HCT116 (cell line): Measurements from ENCODE around the gene NENF. TPM values are rescaled to one million over a fixed set of nuclear protein-coding genes. Genes with fewer than 3 reads are reported as not detected.

Experiments used
- ATAC-seq: fragments of 200-7000 bp; cut with Tn5 transposase; 2 replicates; pipeline ENCODE4 v1.9.1; 2020; ENCODE audit warnings: mild to moderate bottlenecking, moderate library complexity
- BruUV-seq: library from RNA; stranded (reverse); fragments of 400-500 nt; replicated peaks from 2 replicates; lab custom pipeline; 2021; lab: Mats Ljungman, UMichigan
- CTCF ChIA-PET: fragments of 300-600 bp; sonication (Branson Sonifier 250); formaldehyde crosslinking; loops from one replicate; lab custom pipeline; 2021; ENCODE audit warnings: antibody characterized with exemption; lab: Charles Lee
- POLR2A ChIA-PET: fragments of 300-600, 350-600 bp; sonication (Branson Sonifier 250); formaldehyde crosslinking; loops from one replicate; lab custom pipeline; 2021; ENCODE audit warnings: antibody characterized with exemption; lab: Charles Lee
- RAD21 ChIA-PET, 2 experiments: fragments of 300-600 bp; sonication (Branson Sonifier 250); formaldehyde crosslinking; loops; one replicate each; lab custom pipeline; 2023; ENCODE audit warnings: low total read pairs in 2 of 2; ENCODE audit not compliant: uncharacterized antibody in 2 of 2, unreplicated experiment in 2 of 2, low non-redundant PET in 1 of 2; lab: Charles Lee
- DNase-seq: peaks from one replicate; pipeline ENCODE4 v3.0.0-alpha.2; 2010; ENCODE audit warnings: low read depth, low spot score
- H2AFZ ChIP-seq: fragments of 200-600 bp; shearing (Covaris generic), sonication (generic); 2 replicates; pipeline ENCODE4 v1.6.1; 2017; ENCODE audit warnings: low read depth, mixed run types, mixed read lengths, antibody characterized with exemption, low read length; ENCODE audit not compliant: poor library complexity, severe bottlenecking
- H3K27ac ChIP-seq: 2 replicates; pipeline ENCODE4 v1.5.1; 2012; ENCODE audit warnings: low read depth, low read length
- H3K27me3 ChIP-seq: fragments of 200-600 bp; sonication (generic); 2 replicates; pipeline ENCODE4 v1.6.1; 2016; ENCODE audit warnings: mixed run types, low read length, mixed read lengths; ENCODE audit not compliant: insufficient read depth
- H3K36me3 ChIP-seq, 2 experiments: fragments of 200-500 bp in 1 of 2; fragments of 200-600 bp in 1 of 2; sonication (Bioruptor generic) in 1 of 2; sonication (generic) in 1 of 2; 2 replicates each; pipeline versions ENCODE4 v1.5.1 to v1.6.1; 2014 to 2016; ENCODE audit warnings: low read length in 2 of 2, inconsistent platforms in 1 of 2, mixed read lengths in 1 of 2, mixed run types in 1 of 2; ENCODE audit not compliant: insufficient read depth in 2 of 2, control insufficient read depth in 1 of 2
- H3K4me1 ChIP-seq, 2 experiments: fragments of 200-600 bp in 1 of 2; sonication (generic) in 1 of 2; 2 replicates each; pipeline versions ENCODE4 v1.5.1 to v1.6.1; 2012 to 2017; ENCODE audit warnings: low read length in 2 of 2, inconsistent platforms in 1 of 2, mild to moderate bottlenecking in 1 of 2, mixed read lengths in 1 of 2, mixed run types in 1 of 2, moderate library complexity in 1 of 2; ENCODE audit not compliant: insufficient read depth in 2 of 2, control insufficient read depth in 1 of 2
- H3K4me2 ChIP-seq: fragments of 200-600 bp; sonication (generic); 2 replicates; pipeline ENCODE4 v1.6.1; 2017; ENCODE audit warnings: mixed run types, low read length, mixed read lengths
- H3K4me3 ChIP-seq, 2 experiments: fragments of 200-600 bp in 1 of 2; sonication (generic) in 1 of 2; replicated peaks in 1 of 2; 2 replicates each; pipeline ENCODE4 v1.5.1; 2011 to 2016; ENCODE audit warnings: low read length in 2 of 2, control low read depth in 1 of 2, low read depth in 1 of 2, mild to moderate bottlenecking in 1 of 2, mixed read lengths in 1 of 2, mixed run types in 1 of 2
- H3K79me2 ChIP-seq: fragments of 200-600 bp; sonication (generic); 2 replicates; pipeline ENCODE4 v1.6.1; 2017; ENCODE audit warnings: mild to moderate bottlenecking, mixed run types, low read length, moderate library complexity, mixed read lengths; ENCODE audit not compliant: insufficient read depth
- H3K9ac ChIP-seq: fragments of 200-600 bp; sonication (generic); 2 replicates; pipeline ENCODE4 v1.6.1; 2016; ENCODE audit warnings: low read length, mixed read lengths
- H3K9me2 ChIP-seq: fragments of 200-600 bp; sonication (generic), shearing (Covaris generic); 2 replicates; pipeline ENCODE4 v1.6.1; 2017; ENCODE audit warnings: mixed run types, mild to moderate bottlenecking, moderate library complexity; ENCODE audit not compliant: insufficient read depth
- H3K9me3 ChIP-seq, 2 experiments: fragments of 200-500 bp in 1 of 2; fragments of 200-600 bp in 1 of 2; sonication (Bioruptor generic) in 1 of 2; sonication (generic) in 1 of 2; 2 replicates each; pipeline ENCODE4 v1.6.1; 2014 to 2017; ENCODE audit warnings: low read length in 2 of 2, mixed read lengths in 2 of 2, inconsistent platforms in 1 of 2, low read depth in 1 of 2, mild to moderate bottlenecking in 1 of 2, mixed run types in 1 of 2, moderate library complexity in 1 of 2; ENCODE audit not compliant: control insufficient read depth in 1 of 2, insufficient read depth in 1 of 2
- H4K20me1 ChIP-seq: fragments of 200-600 bp; sonication (generic), shearing (Covaris generic); 2 replicates; pipeline ENCODE4 v1.6.1; 2017; ENCODE audit warnings: mixed run types, mild to moderate bottlenecking, moderate library complexity; ENCODE audit not compliant: insufficient read depth
- CBX3 ChIP-seq: IDR thresholded peaks from 2 replicates; pipeline ENCODE4 v1.6.1; 2012; ENCODE audit warnings: low read depth
- ELF1 ChIP-seq: IDR thresholded peaks from 2 replicates; pipeline ENCODE4 v1.6.1; 2012; ENCODE audit warnings: low read depth, borderline replicate concordance
- EZH2 ChIP-seq: fragments of 200-600 bp; sonication (generic); IDR thresholded peaks from 2 replicates; pipeline ENCODE4 v1.6.1; 2017; ENCODE audit warnings: antibody characterized with exemption, mixed run types
- EZH2phosphoT487 ChIP-seq: fragments of 200-600 bp; IDR thresholded peaks from 2 replicates; pipeline ENCODE4 v1.6.1; 2018; ENCODE audit warnings: antibody characterized with exemption, borderline replicate concordance
- FOSL1 ChIP-seq: IDR thresholded peaks from 2 replicates; pipeline ENCODE4 v1.6.1; 2012; ENCODE audit warnings: low read depth
- JUND ChIP-seq: IDR thresholded peaks from 2 replicates; pipeline ENCODE4 v1.6.1; 2012
- POLR2A ChIP-seq: IDR thresholded peaks from 2 replicates; pipeline ENCODE4 v1.7.0; 2011; ENCODE audit warnings: borderline replicate concordance; ENCODE audit not compliant: insufficient read depth, insufficient read length; ENCODE audit errors: extremely low read depth
- POLR2AphosphoS5 ChIP-seq: IDR thresholded peaks from 2 replicates; pipeline ENCODE4 v1.6.1; 2011; ENCODE audit warnings: mild to moderate bottlenecking, low read depth, low read length, moderate library complexity
- SIN3A ChIP-seq: IDR thresholded peaks from 2 replicates; pipeline ENCODE4 v1.6.1; 2012; ENCODE audit warnings: low read depth
- SP1 ChIP-seq: IDR thresholded peaks from 2 replicates; pipeline ENCODE4 v1.6.1; 2012; ENCODE audit warnings: low read depth
- SRF ChIP-seq: IDR thresholded peaks from 2 replicates; pipeline ENCODE4 v1.6.1; 2012; ENCODE audit warnings: low read depth
- YY1 ChIP-seq: IDR thresholded peaks from 2 replicates; pipeline ENCODE4 v1.6.1; 2011; ENCODE audit warnings: low read length, low read depth, moderate library complexity, mild to moderate bottlenecking; ENCODE audit not compliant: insufficient replicate concordance; ENCODE audit errors: extremely low read depth
- intact Hi-C: fragments of 100-400 bp; cut with micrococcal nuclease; formaldehyde crosslinking; loops from 2 replicates; pipeline ENCODE4 v1.10.0; 2022
- total RNA-seq: library from RNA; stranded (reverse); gene quantifications from one replicate; pipeline ENCODE4 v1.2.1, GENCODE V29; 2021; ENCODE audit not compliant: unreplicated experiment
- TF ChIP-seq, protein P1 (sequence below): IDR thresholded peaks from 2 replicates; pipeline ENCODE4 v1.6.1; 2012
- TF ChIP-seq, protein P2 (sequence below): IDR thresholded peaks from 2 replicates; pipeline ENCODE4 v1.6.1; 2011; ENCODE audit warnings: mild to moderate bottlenecking, low read length, moderate library complexity; ENCODE audit not compliant: insufficient replicate concordance; ENCODE audit errors: extremely low read depth
- TF ChIP-seq, protein P3 (sequence below): IDR thresholded peaks from 2 replicates; pipeline ENCODE4 v1.6.1; 2012; ENCODE audit warnings: low read depth

The NENF gene
- total RNA-seq, 1 experiment from 2014 or later, result 78.4 TPM

DNA sequence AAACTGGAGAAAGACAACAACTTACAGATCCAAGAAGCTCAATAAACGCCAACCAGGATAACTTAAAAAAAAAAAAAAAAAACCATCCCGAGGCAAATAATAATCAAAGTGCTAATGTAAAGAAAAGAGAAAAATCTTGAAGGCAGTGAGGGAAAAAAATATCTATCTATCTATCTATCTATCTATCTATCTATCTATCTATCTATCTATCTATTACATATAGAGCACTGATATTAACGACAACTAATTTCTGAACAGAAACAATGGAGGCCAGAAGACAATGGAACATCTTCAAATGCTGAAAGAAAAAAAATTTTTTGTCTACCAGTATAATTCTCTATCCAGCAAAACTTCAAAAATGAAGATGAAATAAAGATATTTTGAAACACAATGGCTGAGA lies 36.1 kb upstream of the NENF start:
- ATAC-seq (no peak), DNase-seq (no peak)
- TF ChIP-seq POLR2A, result no peak
- peak; percentile 68 for TF ChIP-seq CBX3
- no peak for TF ChIP-seq SIN3A
- no peak for TF ChIP-seq SP1
- TF ChIP-seq JUND, result no peak
- TF ChIP-seq, protein P1, sequence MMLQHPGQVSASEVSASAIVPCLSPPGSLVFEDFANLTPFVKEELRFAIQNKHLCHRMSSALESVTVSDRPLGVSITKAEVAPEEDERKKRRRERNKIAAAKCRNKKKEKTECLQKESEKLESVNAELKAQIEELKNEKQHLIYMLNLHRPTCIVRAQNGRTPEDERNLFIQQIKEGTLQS, result no peak
- TF ChIP-seq YY1, result no peak
- peaks cover 24% of the 10 kb centered on the region for H3K79me2 ChIP-seq
- peaks cover 7 to 15% of the 10 kb centered on the region in 2 experiments for H3K9me3 ChIP-seq
- ChIA-PET CTCF (no interaction called here), POLR2A (no interaction called here), RAD21 (no interaction called here)
- intact Hi-C loops, result no loop called here
- no peaks in the 10 kb centered on the region for H3K9me2 ChIP-seq
- no peak overlapping the region for H3K9ac ChIP-seq
- BruUV-seq, result no TSS peak
- no peaks in the 10 kb centered on the region for H3K27me3 ChIP-seq
- H3K36me3 ChIP-seq, result peaks cover 0 to 25% of the 10 kb centered on the region in 2 experiments; a peak in 2 of 4 replicates
- H3K4me1 ChIP-seq, result peaks cover 0 to under 1% of the 10 kb centered on the region in 2 experiments; a peak in 1 of 4 replicates
- no peak overlapping the region for H3K27ac ChIP-seq
- no peak overlapping the region for H3K4me2 ChIP-seq
- no peaks in the 10 kb centered on the region for H4K20me1 ChIP-seq
- H3K4me3 ChIP-seq, result no peak overlapping the region
- H2AFZ ChIP-seq, result no peak overlapping the region

DNA sequence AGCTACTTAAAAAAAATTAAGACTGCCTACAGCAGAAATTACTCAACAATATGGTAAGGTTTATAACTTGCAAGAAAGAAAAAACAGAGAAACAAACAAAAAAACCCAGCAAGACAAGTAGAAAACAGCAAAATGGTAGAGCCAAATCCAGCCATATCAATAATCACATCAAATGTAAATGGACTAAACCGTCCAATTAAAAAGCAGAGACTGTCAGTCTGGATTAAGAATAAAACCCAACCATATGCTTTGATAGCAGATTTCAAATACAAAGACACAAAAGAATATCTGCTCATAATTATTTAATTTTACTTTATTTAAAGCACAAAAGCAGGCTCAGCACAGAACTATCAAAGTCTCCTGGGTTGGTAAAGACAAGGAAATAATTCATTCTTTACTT lies 35.5 kb upstream of the NENF start:
- no peak overlapping the region for H3K4me3 ChIP-seq
- H3K9me2 ChIP-seq, result no peaks in the 10 kb centered on the region
- no peak overlapping the region for H3K9ac ChIP-seq
- H3K27me3 ChIP-seq, result no peaks in the 10 kb centered on the region
- CTCF ChIA-PET, result no interaction called here
- H3K4me1 ChIP-seq, result peaks cover 0 to 5% of the 10 kb centered on the region in 2 experiments; a peak in 2 of 4 replicates
- H3K4me2 ChIP-seq, result no peak overlapping the region
- DNase-seq (no peak), ATAC-seq (no peak)
- H3K36me3 ChIP-seq, result peaks cover 0 to 25% of the 10 kb centered on the region in 2 experiments; a peak in 2 of 4 replicates
- no peak overlapping the region for H2AFZ ChIP-seq
- no peaks in the 10 kb centered on the region for H4K20me1 ChIP-seq
- intact Hi-C loops, result no loop called here
- H3K9me3 ChIP-seq, result peaks cover 7 to 15% of the 10 kb centered on the region in 2 experiments
- H3K79me2 ChIP-seq, result peaks cover 24% of the 10 kb centered on the region
- RAD21 ChIA-PET, result no interaction called here
- no TSS peak for BruUV-seq
- no peak overlapping the region for H3K27ac ChIP-seq
- TF ChIP-seq POLR2A, result no peak
- no peak for TF ChIP-seq FOSL1
- no peak for TF ChIP-seq SRF
- no peak for TF ChIP-seq EZH2phosphoT487
- no peak for TF ChIP-seq POLR2AphosphoS5
- TF ChIP-seq, protein P2, sequence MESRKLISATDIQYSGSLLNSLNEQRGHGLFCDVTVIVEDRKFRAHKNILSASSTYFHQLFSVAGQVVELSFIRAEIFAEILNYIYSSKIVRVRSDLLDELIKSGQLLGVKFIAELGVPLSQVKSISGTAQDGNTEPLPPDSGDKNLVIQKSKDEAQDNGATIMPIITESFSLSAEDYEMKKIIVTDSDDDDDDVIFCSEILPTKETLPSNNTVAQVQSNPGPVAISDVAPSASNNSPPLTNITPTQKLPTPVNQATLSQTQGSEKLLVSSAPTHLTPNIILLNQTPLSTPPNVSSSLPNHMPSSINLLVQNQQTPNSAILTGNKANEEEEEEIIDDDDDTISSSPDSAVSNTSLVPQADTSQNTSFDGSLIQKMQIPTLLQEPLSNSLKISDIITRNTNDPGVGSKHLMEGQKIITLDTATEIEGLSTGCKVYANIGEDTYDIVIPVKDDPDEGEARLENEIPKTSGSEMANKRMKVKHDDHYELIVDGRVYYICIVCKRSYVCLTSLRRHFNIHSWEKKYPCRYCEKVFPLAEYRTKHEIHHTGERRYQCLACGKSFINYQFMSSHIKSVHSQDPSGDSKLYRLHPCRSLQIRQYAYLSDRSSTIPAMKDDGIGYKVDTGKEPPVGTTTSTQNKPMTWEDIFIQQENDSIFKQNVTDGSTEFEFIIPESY, result no peak
- no peak for TF ChIP-seq SP1
- TF ChIP-seq, protein P3, sequence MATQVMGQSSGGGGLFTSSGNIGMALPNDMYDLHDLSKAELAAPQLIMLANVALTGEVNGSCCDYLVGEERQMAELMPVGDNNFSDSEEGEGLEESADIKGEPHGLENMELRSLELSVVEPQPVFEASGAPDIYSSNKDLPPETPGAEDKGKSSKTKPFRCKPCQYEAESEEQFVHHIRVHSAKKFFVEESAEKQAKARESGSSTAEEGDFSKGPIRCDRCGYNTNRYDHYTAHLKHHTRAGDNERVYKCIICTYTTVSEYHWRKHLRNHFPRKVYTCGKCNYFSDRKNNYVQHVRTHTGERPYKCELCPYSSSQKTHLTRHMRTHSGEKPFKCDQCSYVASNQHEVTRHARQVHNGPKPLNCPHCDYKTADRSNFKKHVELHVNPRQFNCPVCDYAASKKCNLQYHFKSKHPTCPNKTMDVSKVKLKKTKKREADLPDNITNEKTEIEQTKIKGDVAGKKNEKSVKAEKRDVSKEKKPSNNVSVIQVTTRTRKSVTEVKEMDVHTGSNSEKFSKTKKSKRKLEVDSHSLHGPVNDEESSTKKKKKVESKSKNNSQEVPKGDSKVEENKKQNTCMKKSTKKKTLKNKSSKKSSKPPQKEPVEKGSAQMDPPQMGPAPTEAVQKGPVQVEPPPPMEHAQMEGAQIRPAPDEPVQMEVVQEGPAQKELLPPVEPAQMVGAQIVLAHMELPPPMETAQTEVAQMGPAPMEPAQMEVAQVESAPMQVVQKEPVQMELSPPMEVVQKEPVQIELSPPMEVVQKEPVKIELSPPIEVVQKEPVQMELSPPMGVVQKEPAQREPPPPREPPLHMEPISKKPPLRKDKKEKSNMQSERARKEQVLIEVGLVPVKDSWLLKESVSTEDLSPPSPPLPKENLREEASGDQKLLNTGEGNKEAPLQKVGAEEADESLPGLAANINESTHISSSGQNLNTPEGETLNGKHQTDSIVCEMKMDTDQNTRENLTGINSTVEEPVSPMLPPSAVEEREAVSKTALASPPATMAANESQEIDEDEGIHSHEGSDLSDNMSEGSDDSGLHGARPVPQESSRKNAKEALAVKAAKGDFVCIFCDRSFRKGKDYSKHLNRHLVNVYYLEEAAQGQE, result no peak
- TF ChIP-seq SIN3A, result no peak
- TF ChIP-seq EZH2, result no peak
- TF ChIP-seq ELF1, result no peak
- TF ChIP-seq YY1, result no peak
- POLR2A ChIA-PET, result no interaction called here
